GM23248 (cell line): ENCODE data around the gene ALX4.

Source experiments
- EZH2 ChIP-seq: fragments of 200-600 bp; sonication (generic); IDR thresholded peaks from 2 replicates; pipeline ENCODE4 v1.6.1; 2018; ENCODE audit warnings: antibody characterized with exemption, mild to moderate bottlenecking; ENCODE audit not compliant: insufficient read depth, poor library complexity, severe bottlenecking
- EZH2phosphoT487 ChIP-seq: fragments of 200-600 bp; sonication (generic); IDR thresholded peaks from 2 replicates; pipeline ENCODE4 v1.6.1; 2018; ENCODE audit warnings: antibody characterized with exemption, moderate library complexity, mild to moderate bottlenecking, low read depth; ENCODE audit not compliant: insufficient read depth

GRCh38 chr11:44267006-44267749, 42.8 kb downstream of the ALX4 start:
- TF ChIP-seq EZH2 (no peak), EZH2phosphoT487 (no peak)
